CD4-positive, alpha-beta T cell treated with Interleukin-4 for 4 hours (primary cell): Measurements from ENCODE around the gene RNLS.

ENCODE experiments used
- DNase-seq: peaks from one replicate; pipeline ENCODE4 v3.0.0-alpha.2; 2020

The RNLS gene

GRCh38 chr10:88249450-88249849 lies 333.7 kb downstream of the RNLS start:
- DNase-seq = no peak

GRCh38 chr10:88246675-88247074 lies 336.4 kb downstream of the RNLS start:
- no peak for DNase-seq

GRCh38 chr10:88245974-88246511 lies 337.1 kb downstream of the RNLS start:
- DNase-seq = no peak

GRCh38 chr10:88244781-88245625 lies 338.1 kb downstream of the RNLS start:
- no peak for DNase-seq

GRCh38 chr10:88243836-88244730 lies 339.0 kb downstream of the RNLS start:
- no peak for DNase-seq

GRCh38 chr10:88243202-88243744 lies 339.8 kb downstream of the RNLS start:
- no peak for DNase-seq

- DNase-seq = no peak
These were observed 341.6 kb downstream of the RNLS start for GRCh38 chr10:88241501-88241900.

- no peak for DNase-seq
These were observed 343.9 kb downstream of the RNLS start for GRCh38 chr10:88239212-88239611.

- DNase-seq = no peak
These were observed 344.6 kb downstream of the RNLS start for GRCh38 chr10:88238615-88238914.

- DNase-seq = no peak
These were observed 345.1 kb downstream of the RNLS start for GRCh38 chr10:88237896-88238614.

- DNase-seq = no peak
These were observed 346.9 kb downstream of the RNLS start for GRCh38 chr10:88236121-88236743.

GRCh38 chr10:88234297-88234696 lies 348.8 kb downstream of the RNLS start:
- no peak for DNase-seq

- no peak for DNase-seq
These were observed 349.2 kb downstream of the RNLS start for GRCh38 chr10:88233870-88234269.

- no peak for DNase-seq
These were observed 350.1 kb downstream of the RNLS start for GRCh38 chr10:88232983-88233543.

GRCh38 chr10:88232029-88232895 lies 350.9 kb downstream of the RNLS start:
- no peak for DNase-seq

GRCh38 chr10:88230251-88230650 lies 352.9 kb downstream of the RNLS start:
- DNase-seq = no peak

GRCh38 chr10:88228130-88228529 lies 355.0 kb downstream of the RNLS start:
- DNase-seq = no peak

- no peak for DNase-seq
These were observed 355.6 kb downstream of the RNLS start for GRCh38 chr10:88227342-88228018.

- DNase-seq = no peak
These were observed 356.2 kb downstream of the RNLS start for GRCh38 chr10:88226891-88227290.

- DNase-seq = no peak
These were observed 357.0 kb downstream of the RNLS start for GRCh38 chr10:88226071-88226659.
